Measurements from ENCODE around the gene TXNRD3.

Gene TXNRD3

DNA sequence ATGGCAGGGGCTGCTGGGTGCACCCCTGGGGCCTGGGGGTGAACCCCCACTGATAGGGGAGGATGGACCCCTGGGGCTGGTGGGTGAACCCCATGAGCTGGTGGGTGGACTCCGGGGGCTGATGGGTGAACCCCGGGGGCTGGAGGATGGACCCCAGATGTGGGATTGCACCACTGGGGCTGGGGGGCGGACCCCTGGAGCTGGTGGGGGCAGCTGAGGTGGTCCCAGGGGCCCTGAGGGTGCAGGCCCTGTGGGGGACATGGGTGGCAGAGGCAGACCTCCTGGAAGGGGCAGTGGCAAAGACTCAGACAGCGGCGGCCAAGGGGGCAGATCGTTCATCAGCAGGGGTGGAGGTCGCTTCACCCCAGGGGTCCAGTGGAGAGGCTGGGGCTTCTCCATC lies 17.4 kb upstream of the TXNRD3 start:
- peaks cover 8% of the 10 kb centered on the region for H3K27me3 ChIP-seq (ENCODE audit: low read depth, low read length)
- no peak overlapping the region for H3K9ac ChIP-seq (ENCODE audit: low read length)
- H3K27ac ChIP-seq (ENCODE audit: low read length), result peak overlapping the region; percentile 78
- H2AFZ ChIP-seq (ENCODE audit: low read depth, low read length), result no peak overlapping the region
- peaks cover 2% of the 10 kb centered on the region for H3K36me3 ChIP-seq (replicated peaks; ENCODE audit: low read depth, low read length)
- H3K4me2 ChIP-seq (ENCODE audit: low read length), result peak overlapping the region; percentile 73
- H3K4me1 ChIP-seq (ENCODE audit: low read length), result peaks cover 20% of the 10 kb centered on the region
- H3K4me3 ChIP-seq (ENCODE audit: low read length), result no peak overlapping the region
- H3K9me3 ChIP-seq (ENCODE audit: insufficient read depth, low read length), result peaks cover 12% of the 10 kb centered on the region; the same call in 1 of the 2 replicates
- no peaks in the 10 kb centered on the region for H4K20me1 ChIP-seq (ENCODE audit: insufficient read depth, low read length)
- no peak for TF ChIP-seq EZH2phosphoT487 (IDR thresholded peaks at IDR 0.05; ENCODE audit: low read depth)
- TF ChIP-seq, protein P1, sequence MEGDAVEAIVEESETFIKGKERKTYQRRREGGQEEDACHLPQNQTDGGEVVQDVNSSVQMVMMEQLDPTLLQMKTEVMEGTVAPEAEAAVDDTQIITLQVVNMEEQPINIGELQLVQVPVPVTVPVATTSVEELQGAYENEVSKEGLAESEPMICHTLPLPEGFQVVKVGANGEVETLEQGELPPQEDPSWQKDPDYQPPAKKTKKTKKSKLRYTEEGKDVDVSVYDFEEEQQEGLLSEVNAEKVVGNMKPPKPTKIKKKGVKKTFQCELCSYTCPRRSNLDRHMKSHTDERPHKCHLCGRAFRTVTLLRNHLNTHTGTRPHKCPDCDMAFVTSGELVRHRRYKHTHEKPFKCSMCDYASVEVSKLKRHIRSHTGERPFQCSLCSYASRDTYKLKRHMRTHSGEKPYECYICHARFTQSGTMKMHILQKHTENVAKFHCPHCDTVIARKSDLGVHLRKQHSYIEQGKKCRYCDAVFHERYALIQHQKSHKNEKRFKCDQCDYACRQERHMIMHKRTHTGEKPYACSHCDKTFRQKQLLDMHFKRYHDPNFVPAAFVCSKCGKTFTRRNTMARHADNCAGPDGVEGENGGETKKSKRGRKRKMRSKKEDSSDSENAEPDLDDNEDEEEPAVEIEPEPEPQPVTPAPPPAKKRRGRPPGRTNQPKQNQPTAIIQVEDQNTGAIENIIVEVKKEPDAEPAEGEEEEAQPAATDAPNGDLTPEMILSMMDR (IDR thresholded peaks at IDR 0.05; ENCODE audit: low read depth, low read length), result no peak
- no peaks in the 10 kb centered on the region for H3K79me2 ChIP-seq (ENCODE audit: low read length)

DNA sequence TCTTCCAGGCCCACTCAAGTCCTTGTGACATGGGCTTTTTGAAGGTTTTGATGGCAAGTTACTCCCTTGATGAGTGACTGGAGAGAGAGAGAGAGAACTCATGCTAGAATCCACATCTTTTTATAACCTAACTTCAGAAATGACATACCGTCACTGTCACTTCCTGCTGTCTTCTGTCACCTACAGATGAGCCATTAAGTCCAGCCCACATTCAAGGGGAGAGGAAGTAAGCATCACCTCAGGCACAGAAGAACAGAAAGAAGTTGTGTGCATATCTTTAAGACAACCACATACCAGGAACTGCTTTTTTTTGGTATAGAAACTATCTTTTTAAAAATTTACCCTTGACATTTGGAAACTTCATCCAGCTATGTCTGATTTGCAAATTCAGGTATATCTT lies 16.6 kb upstream of the TXNRD3 start:
- Histone ChIP-seq H4K20me1 (ENCODE audit: insufficient read depth, low read length) (no peaks in the 10 kb centered on the region), H3K9me3 (ENCODE audit: insufficient read depth, low read length) (peaks cover 12% of the 10 kb centered on the region; the same call in 1 of the 2 replicates), H3K4me1 (ENCODE audit: low read length) (peaks cover 20% of the 10 kb centered on the region), H3K4me3 (ENCODE audit: low read length) (peak overlapping the region; percentile 63), H3K27ac (ENCODE audit: low read length) (peak overlapping the region; percentile 78), H2AFZ (ENCODE audit: low read depth, low read length) (peak overlapping the region; percentile 89), H3K36me3 (replicated peaks; ENCODE audit: low read depth, low read length) (peaks cover 2% of the 10 kb centered on the region), H3K27me3 (ENCODE audit: low read depth, low read length) (no peaks in the 10 kb centered on the region), H3K4me2 (ENCODE audit: low read length) (peak overlapping the region; percentile 73), H3K79me2 (ENCODE audit: low read length) (no peaks in the 10 kb centered on the region), H3K9ac (ENCODE audit: low read length) (peak overlapping the region; percentile 27; the same call in 1 of the 2 replicates)
- TF ChIP-seq EZH2phosphoT487 (IDR thresholded peaks at IDR 0.05; ENCODE audit: low read depth), result no peak

DNA sequence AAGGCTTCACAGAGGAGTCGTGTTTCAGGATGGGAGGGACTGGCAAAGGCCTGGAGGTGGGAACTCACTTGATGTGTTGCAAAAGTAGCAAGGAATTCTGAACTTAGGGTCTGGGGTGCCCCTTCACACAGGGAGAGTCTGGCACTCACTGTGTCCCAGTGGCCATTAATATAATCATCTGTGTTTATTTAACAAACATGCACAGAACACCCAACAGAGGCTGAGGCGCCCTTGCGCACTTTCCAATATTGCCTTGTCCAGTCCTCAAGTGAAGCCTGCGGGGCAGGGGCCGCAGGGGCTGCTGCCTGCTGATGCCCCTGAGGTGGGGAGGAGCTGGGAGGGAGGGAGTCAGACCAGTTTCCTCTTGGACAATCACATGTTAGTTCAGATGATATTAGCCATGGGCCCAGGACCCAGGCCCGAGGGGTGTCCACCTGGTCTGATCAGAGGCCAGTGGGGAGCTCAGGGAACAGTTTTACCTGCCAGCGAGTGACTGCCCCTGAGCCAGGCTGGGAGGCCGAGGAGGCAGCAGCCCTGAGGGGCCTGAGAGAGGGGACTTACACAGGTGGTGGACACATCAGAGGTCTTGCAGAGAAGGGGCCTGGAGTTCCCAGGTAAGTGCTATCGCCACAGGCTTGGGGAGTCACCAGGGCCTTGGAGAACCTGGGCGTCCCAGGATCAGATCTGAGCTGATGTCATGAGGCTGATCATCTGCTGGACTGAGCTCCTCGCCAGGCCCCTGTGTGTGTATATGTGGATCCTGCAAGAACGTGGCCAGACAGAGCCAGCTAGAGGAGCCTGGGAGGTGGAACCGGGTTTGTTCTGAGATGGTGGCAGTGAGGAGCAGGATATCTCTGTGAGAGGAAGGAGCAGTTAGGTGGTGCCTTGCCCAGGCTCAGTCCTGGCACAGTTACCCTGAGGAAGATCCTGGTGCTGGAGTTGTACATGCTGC lies 13.8 kb upstream of the TXNRD3 start:
- Histone ChIP-seq H3K36me3 (replicated peaks; ENCODE audit: low read depth, low read length) (no peaks in the 10 kb centered on the region), H3K27me3 (ENCODE audit: low read depth, low read length) (no peaks in the 10 kb centered on the region), H3K4me3 (ENCODE audit: low read length) (no peak overlapping the region), H3K79me2 (ENCODE audit: low read length) (no peaks in the 10 kb centered on the region), H2AFZ (ENCODE audit: low read depth, low read length) (no peak overlapping the region), H4K20me1 (ENCODE audit: insufficient read depth, low read length) (no peaks in the 10 kb centered on the region), H3K4me1 (ENCODE audit: low read length) (peaks cover 20% of the 10 kb centered on the region), H3K4me2 (ENCODE audit: low read length) (no peak overlapping the region), H3K9ac (ENCODE audit: low read length) (no peak overlapping the region), H3K27ac (ENCODE audit: low read length) (no peak overlapping the region), H3K9me3 (ENCODE audit: insufficient read depth, low read length) (peaks cover under 1% of the 10 kb centered on the region; the same call in 1 of the 2 replicates)
- TF ChIP-seq, protein P1 (IDR thresholded peaks at IDR 0.05; ENCODE audit: low read depth, low read length), result no peak

DNA sequence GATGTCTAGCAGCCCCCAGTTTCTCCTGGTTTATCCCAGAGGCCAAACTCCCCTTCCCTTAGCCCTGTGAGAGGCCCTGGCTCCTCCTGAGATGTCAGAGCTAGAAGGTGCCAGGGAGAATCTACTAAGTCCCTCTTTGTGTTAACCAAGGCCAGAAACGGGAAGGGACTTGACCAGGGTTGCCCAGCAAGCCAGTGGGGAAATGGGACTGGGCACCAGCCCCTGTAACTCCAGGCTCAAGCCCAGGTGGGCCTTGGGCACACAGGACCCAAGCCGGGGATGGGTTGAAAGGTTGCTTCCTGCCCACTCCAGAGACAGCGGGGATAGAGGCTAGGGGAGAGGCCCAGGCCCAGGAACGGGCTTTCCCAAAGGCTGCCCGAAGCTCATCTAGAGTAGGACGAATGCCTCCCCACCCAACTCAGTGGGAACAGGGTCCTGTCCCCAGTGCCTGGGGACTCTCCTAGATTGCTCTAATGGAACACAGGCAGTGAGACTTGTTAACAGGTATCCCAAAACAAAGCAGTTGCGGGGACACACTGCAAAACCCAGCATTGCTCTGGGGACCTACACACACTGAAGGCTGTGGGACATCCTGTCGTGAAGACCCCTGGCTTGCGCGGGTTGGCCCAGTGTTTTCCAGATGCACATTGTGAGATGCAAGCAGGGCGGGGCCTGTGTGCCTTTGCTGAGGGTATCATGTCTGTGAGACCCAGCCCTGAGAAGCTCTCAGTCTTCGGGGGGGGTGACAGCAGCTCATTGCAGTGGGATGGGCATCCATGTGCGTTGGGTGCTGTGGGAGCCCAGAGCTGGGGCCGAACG lies 12.9 kb upstream of the TXNRD3 start:
- H3K27ac ChIP-seq (ENCODE audit: low read length), result no peak overlapping the region
- no peak for TF ChIP-seq EZH2phosphoT487 (IDR thresholded peaks at IDR 0.05; ENCODE audit: low read depth)
- TF ChIP-seq, protein P1 (IDR thresholded peaks at IDR 0.05; ENCODE audit: low read depth, low read length), result no peak

More for the DNA sequence above, 12.9 kb upstream of the TXNRD3 start:
- peaks cover 20% of the 10 kb centered on the region for H3K4me1 ChIP-seq (ENCODE audit: low read length)
- no peak overlapping the region for H3K4me3 ChIP-seq (ENCODE audit: low read length)
- H3K27me3 ChIP-seq (ENCODE audit: low read depth, low read length), result no peaks in the 10 kb centered on the region
- no peaks in the 10 kb centered on the region for H4K20me1 ChIP-seq (ENCODE audit: insufficient read depth, low read length)
- no peak overlapping the region for H3K9ac ChIP-seq (ENCODE audit: low read length)
- no peaks in the 10 kb centered on the region for H3K9me3 ChIP-seq (ENCODE audit: insufficient read depth, low read length)
- H3K4me2 ChIP-seq (ENCODE audit: low read length), result no peak overlapping the region
- no peak overlapping the region for H2AFZ ChIP-seq (ENCODE audit: low read depth, low read length)
- no peaks in the 10 kb centered on the region for H3K79me2 ChIP-seq (ENCODE audit: low read length)
- H3K36me3 ChIP-seq (replicated peaks; ENCODE audit: low read depth, low read length), result no peaks in the 10 kb centered on the region
